MCF 10A (cell line): Measurements from ENCODE around the gene PAX5. TPM values are rescaled to one million over a fixed set of nuclear protein-coding genes. Genes with fewer than 3 reads are reported as not detected.

Experiments used
- BruUV-seq: library from RNA; stranded (reverse); fragments of 400-500 nt; replicated peaks from 2 replicates; lab custom pipeline; 2021; lab: Mats Ljungman, UMichigan
- CTCF ChIA-PET: fragments of 300-600 bp; sonication (Branson Sonifier 250); formaldehyde crosslinking; extraction: SDS; loops from one replicate; lab custom pipeline; 2021; ENCODE audit warnings: antibody characterized with exemption, inconsistent platforms; lab: Yijun Ruan, JAX
- POLR2A ChIA-PET: fragments of 300-600, 350-650 bp; sonication (Branson Sonifier 250); formaldehyde crosslinking; extraction: SDS; loops from one replicate; lab custom pipeline; 2020; ENCODE audit warnings: antibody characterized with exemption, inconsistent platforms; lab: Yijun Ruan, JAX
- DNase-seq: peaks from one replicate; pipeline ENCODE4 v3.0.0-alpha.2; 2018; ENCODE audit not compliant: unreplicated experiment
- H3K27ac Mint-ChIP-seq: one replicate; pipeline ENCODE4 v1.8.0; 2022; ENCODE audit warnings: mild to moderate bottlenecking, low read depth, mixed read lengths; ENCODE audit not compliant: unreplicated experiment
- H3K27me3 Mint-ChIP-seq: one replicate; pipeline ENCODE4 v1.8.0; 2022; ENCODE audit warnings: mixed read lengths; ENCODE audit not compliant: insufficient read depth, unreplicated experiment
- H3K36me3 Mint-ChIP-seq: one replicate; pipeline ENCODE4 v1.8.0; 2022; ENCODE audit warnings: mild to moderate bottlenecking, moderate library complexity, mixed read lengths; ENCODE audit not compliant: insufficient read depth, unreplicated experiment
- H3K4me1 Mint-ChIP-seq: one replicate; pipeline ENCODE4 v1.8.0; 2022; ENCODE audit warnings: mixed read lengths; ENCODE audit not compliant: insufficient read depth, unreplicated experiment
- H3K4me3 Mint-ChIP-seq: one replicate; pipeline ENCODE4 v1.8.0; 2022; ENCODE audit warnings: mild to moderate bottlenecking, moderate library complexity, mixed read lengths; ENCODE audit not compliant: unreplicated experiment
- H3K9me3 Mint-ChIP-seq: one replicate; pipeline ENCODE4 v1.8.0; 2022; ENCODE audit warnings: mixed read lengths; ENCODE audit not compliant: unreplicated experiment
- CTCF ChIP-seq: fragments of 200-600 bp; IDR thresholded peaks from one replicate; pipeline ENCODE4 v1.8.0; 2022; ENCODE audit warnings: antibody characterized with exemption, mild to moderate bottlenecking; ENCODE audit not compliant: unreplicated experiment
- intact Hi-C: fragments of 100-400 bp; cut with micrococcal nuclease; formaldehyde crosslinking; loops from 2 replicates; pipeline ENCODE4 v1.14.1; 2022
- total RNA-seq: library from RNA; stranded (reverse); gene quantifications from 2 replicates; pipeline ENCODE4 v1.2.3, GENCODE V29; 2022

Gene PAX5
- total RNA-seq, 1 experiment from 2014 or later, result not detected

GRCh38 chr9:37038943-37039464 is 4.9 kb upstream of the PAX5 start:
- BruUV-seq, result no TSS peak
- peaks cover 64% of the 10 kb centered on the region for H3K27me3 Mint-ChIP-seq

GRCh38 chr9:37038302-37038942 is 4.4 kb upstream of the PAX5 start:
- H3K4me1 Mint-ChIP-seq, result peaks cover 14% of the 10 kb centered on the region
- no peak overlapping the region for H3K27ac Mint-ChIP-seq
- peaks cover 59% of the 10 kb centered on the region for H3K27me3 Mint-ChIP-seq
- POLR2A ChIA-PET, result no interaction called here
- H3K9me3 Mint-ChIP-seq, result peaks cover 7% of the 10 kb centered on the region
- intact Hi-C loops, result no loop called here
- no TSS peak for BruUV-seq
- CTCF ChIA-PET, result no interaction called here
- H3K36me3 Mint-ChIP-seq, result no peaks in the 10 kb centered on the region
- H3K4me3 Mint-ChIP-seq, result no peak overlapping the region
- DNase-seq, result no peak
- TF ChIP-seq CTCF, result no peak

More at GRCh38 chr9:37038943-37039464, 4.9 kb upstream of the PAX5 start:
- TF ChIP-seq CTCF, result no peak
- CTCF ChIA-PET, result no interaction called here
- peaks cover 7% of the 10 kb centered on the region for H3K9me3 Mint-ChIP-seq
- intact Hi-C loops, result no loop called here
- no peak overlapping the region for H3K4me3 Mint-ChIP-seq
- no peaks in the 10 kb centered on the region for H3K36me3 Mint-ChIP-seq
- H3K27ac Mint-ChIP-seq, result no peak overlapping the region
- H3K4me1 Mint-ChIP-seq, result peaks cover 14% of the 10 kb centered on the region
- no peak for DNase-seq
- POLR2A ChIA-PET, result no interaction called here

- H3K36me3 Mint-ChIP-seq, result no peaks in the 10 kb centered on the region
- ChIA-PET POLR2A (no interaction called here), CTCF (no interaction called here)
- H3K4me3 Mint-ChIP-seq, result peak overlapping the region; percentile 67
- intact Hi-C loops, result no loop called here
- peak overlapping the region; percentile 9 for H3K27ac Mint-ChIP-seq
- H3K4me1 Mint-ChIP-seq, result peaks cover 14% of the 10 kb centered on the region
- no TSS peak for BruUV-seq
- peaks cover 7% of the 10 kb centered on the region for H3K9me3 Mint-ChIP-seq
- TF ChIP-seq CTCF, result no peak
- peaks cover 51% of the 10 kb centered on the region for H3K27me3 Mint-ChIP-seq
- no peak for DNase-seq
These were observed 3.6 kb upstream of the PAX5 start for GRCh38 chr9:37037503-37038301.
